G401.6 (cell line): ENCODE results near the gene SLC43A3.
"Not testable (repeated sequence)": the region's sequence is repeated elsewhere in the genome, so short reads cannot be mapped to it uniquely, and the experiment has no call there.

Experiments used
- FAIRE-seq: peaks from 2 replicates; lab custom pipeline; 2012; peaks lifted over from hg19 to GRCh38; lab: Jason Lieb, UNC

SLC43A3 gene

DNA sequence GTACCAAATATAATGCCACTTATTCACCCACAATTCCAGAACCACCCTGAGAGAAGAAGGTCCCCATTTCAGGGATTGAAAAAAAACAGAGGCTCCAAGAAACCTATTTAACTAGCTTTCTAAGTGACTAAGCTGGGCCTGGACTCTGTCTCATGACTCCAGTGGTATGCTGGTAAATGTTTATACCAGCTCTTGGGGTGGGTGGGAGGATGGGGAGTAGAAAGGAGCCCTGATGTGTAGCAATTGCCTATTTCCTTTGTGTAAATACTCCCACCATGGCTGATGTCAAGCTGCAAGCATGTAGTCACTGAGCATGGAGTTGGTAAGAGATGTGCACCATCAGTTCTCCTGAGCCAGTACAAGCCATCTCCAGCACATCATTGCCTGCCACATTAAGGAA is 48.7 kb downstream of the SLC43A3 start:
- FAIRE-seq = no peak

DNA sequence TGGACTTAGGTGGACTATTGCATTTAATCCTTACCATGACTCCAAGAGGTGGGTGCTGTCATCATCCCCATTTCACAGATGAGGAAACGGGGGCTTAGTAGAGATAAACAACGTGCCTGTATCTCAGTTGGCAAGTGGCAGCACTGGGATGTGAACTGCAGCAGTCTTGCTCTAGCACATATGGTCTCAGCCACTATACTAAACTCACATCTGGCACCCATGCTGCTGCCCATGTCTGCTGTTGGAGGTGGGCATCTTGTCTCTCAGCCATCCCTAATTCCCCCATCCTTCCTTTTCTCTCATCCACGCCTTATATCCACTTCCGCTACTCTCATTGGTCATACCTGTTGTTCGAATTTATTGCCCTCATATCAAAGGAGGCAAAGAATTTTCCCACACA is 49.8 kb downstream of the SLC43A3 start:
- FAIRE-seq = no peak

DNA sequence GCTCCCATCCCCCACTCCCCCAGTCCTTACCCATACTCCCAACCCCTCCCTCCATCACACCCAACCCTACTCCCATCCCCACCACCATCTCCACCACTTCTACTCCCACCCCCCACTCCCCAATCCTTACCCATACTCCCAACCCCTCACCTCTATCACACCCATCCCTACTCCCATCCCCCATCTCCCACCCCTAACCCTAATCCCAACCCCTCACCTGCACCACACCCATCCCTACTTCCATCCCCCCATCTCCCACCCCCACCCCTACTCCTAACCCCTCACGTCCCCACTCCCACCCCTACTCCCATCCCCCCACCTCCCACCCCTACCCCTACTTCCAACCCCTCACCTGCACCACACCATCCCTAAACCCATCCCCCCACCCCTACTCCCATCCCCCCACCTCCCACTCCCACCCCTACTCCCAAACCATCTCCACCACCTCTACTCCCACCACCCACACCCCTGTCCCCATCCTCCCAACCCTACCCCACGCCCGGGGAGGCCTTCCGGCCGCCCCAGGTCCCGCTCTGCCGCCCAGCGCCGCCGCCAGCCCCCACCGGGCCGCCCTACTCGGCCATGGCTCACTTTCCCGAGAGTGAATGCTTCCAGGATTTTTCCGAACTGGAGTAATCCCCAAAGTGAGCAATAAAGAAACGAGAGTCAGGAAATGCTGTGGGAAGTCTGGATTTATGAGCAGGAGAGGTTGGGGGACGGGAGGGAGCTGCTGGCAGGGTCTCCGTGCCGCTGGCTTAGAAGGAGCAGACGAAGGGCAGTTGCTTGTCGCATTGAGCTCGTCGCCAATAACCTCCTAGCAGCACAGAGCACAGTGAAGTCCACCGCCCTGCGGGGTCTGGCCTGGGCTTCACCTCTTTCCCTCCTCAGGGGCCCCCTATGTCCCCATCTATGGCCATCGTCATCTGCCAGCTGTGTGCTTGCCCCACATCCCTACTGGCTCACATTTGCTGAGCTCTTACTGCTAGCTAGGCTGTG is 50.5 kb downstream of the SLC43A3 start:
- no peak for FAIRE-seq

DNA sequence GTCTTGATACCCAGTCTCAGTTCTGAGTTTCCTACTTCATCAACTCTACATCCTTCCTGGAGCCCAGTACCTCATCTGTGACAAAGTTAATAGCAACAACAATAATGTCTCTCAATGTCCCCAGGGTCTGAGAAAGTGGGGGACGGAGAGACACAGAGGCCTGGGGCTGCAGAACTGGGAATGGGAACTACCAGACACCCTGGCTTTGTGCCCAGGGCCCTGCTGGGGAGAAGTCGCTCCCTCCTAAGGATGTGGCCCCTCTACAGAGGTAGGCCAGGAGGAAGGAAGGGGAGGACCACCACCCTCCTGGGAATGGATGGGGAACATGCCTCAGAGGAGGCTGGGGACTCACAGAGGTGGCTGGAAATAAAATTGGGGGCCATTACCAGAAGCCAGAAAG is 51.4 kb downstream of the SLC43A3 start:
- FAIRE-seq = no peak

DNA sequence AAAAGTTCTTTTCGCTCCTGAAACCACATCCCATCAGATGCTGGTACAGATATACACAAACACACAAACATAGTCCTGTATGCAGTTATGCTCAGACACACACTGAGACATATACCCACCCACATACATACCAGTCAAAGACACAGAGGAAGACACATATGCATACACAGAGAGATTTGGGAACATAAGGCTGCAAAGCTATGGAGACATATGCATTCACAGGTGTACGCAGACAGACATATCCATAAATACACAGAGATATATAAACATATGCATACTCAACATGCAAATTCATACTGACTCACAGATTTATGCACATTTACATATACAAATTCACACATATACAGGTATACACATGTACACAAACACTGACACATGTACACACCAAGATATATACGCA is 52.0 kb downstream of the SLC43A3 start:
- FAIRE-seq = no peak

DNA sequence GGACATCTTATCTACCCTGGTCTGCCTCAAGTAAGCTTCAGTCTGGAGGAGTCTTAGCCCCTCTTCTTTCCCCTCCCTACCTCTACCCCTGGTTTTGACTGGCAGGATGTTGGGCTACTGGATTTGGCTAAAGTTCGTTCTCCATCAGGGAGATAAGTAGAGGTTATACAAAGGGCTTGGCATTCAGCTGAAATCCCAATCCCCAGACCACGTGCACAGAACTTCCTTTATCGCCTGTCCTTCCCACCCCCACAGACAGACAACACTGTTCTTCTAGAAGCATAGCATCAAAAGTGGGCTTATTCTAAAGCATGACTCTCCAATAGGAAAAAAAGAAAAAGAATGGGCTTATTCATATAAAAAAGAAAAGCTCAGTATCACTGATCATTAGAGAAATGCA is 53.8 kb downstream of the SLC43A3 start:
- FAIRE-seq = no peak

DNA sequence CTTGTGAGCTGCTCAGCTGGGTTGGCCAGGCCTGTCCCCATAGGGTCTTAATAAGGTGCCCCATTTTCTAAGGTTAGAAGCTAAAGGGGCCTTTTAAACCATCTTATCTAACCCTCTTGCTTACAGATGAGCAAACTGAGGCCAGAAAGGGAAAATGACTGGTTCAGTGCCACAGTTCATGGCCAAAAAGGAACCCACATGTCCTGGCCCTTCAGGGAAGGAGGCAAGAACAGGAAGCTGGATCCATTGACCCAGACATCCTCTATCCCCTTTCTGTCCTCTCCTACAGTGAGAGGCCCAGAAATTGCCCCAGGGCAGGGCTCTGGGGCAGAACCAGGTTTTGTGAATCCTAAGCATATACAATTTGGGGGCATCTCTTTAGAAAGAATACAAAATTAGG is 56.0 kb downstream of the SLC43A3 start:
- FAIRE-seq = no peak

DNA sequence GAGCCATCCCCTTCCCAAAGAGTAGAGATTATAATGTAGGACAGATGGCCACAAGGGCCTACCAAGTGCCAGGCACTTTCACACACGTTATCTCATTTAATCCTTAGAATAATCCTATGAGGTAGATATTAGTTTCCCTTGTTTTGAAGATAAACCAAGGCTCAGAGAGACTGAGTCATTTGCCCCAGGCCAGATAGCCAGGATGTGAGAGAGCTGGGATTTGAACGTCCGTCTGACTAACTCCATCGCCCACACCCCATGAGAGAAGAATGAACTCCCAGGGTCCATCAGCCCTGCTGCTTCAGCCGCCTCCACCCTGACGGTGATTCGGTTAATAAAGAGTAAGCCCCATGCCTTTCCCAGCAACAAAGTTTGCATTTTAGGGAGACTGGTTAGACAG is 56.7 kb downstream of the SLC43A3 start:
- FAIRE-seq = no peak

DNA sequence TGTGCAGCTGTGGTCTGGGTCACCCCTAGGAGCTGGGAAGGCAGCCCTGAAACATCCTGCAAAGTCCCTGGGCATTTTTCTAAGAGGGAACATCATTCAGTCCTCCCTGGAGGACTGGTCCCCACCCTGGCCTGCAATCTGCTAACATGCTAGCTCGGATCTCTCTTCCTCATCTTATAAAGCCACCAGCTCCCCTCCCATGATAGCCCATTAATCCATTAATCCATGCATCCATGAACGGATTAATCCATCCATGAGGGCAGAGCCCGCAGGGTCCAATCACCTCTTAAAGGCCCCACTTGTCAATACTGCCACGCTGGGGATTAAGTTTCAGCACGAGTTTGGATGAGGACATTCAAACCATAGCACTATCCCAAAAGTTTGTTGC is 58.1 kb downstream of the SLC43A3 start:
- FAIRE-seq = no peak

DNA sequence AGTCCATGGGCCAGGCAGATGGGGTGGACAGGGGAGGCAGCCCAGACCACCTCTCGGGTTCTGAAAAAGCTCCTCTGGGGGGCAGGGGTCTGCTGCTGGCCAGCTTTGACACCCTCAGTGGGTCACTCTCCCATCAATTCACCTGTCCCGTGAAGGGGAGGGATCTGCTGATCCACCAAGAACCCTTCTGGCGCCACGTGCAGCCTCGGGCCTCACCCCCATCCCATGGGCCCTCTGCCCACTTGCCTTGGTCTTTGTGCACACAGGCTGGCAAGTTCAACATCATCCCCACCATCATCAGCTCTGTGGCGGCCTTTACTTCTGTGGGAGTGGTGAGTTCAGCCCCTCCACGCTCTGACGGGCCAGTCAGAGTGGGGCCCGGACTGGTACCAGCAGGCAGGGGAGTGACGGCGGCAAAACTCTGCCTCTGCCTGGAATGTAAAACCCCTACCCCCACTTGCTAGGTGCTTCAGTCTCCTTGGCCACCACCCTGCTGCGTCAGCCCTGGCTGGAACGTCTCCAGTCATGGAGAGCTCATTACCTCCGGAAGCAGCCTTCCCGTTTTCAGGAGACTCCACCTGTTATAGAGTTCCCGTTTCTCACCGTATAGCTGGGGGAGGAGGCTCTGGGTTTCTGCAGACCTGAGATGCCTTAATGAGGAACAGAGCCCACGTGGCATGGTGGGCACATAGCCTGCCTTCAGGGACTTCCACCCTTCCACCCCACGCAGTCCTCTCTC is 58.6 kb downstream of the SLC43A3 start:
- no peak for FAIRE-seq

DNA sequence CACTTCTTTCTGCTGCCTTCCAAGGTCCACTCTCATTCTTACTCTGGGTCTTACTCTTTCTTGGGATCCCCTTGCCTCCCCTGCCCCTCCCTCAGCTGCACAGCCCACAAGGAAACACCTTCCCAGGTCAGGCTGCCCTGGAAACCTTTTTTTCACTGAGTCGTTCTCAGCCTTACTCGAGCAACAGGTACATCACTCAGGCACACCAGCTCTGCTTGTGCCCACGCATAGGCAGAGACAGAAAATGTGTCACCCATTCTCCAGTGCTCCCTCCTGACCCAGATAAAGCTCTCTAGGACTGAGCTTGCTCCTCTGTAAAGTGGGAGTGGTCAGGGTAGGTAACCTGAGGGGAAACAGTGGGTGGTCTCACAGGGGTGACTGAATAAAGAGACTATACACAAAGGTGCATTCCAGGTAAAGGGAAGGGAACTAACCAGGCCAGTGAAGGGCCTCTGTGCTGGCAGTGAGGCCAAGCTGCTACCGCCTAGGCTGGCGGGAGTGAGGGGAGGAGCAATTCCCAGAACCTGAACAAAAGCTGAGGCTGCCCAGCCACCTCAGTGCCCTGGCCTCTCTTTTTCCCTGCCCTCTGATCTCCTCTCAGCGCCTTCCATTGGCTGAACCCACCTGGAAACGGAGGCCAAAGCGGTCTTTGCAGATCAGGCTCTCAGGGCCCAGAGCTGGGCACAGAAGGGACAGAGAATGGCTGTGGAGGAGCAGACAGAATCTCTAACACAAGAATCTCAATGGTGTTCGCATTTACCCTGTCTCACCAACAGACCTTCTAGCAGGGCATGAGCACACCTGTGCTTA is 61.9 kb downstream of the SLC43A3 start:
- FAIRE-seq = no peak

DNA sequence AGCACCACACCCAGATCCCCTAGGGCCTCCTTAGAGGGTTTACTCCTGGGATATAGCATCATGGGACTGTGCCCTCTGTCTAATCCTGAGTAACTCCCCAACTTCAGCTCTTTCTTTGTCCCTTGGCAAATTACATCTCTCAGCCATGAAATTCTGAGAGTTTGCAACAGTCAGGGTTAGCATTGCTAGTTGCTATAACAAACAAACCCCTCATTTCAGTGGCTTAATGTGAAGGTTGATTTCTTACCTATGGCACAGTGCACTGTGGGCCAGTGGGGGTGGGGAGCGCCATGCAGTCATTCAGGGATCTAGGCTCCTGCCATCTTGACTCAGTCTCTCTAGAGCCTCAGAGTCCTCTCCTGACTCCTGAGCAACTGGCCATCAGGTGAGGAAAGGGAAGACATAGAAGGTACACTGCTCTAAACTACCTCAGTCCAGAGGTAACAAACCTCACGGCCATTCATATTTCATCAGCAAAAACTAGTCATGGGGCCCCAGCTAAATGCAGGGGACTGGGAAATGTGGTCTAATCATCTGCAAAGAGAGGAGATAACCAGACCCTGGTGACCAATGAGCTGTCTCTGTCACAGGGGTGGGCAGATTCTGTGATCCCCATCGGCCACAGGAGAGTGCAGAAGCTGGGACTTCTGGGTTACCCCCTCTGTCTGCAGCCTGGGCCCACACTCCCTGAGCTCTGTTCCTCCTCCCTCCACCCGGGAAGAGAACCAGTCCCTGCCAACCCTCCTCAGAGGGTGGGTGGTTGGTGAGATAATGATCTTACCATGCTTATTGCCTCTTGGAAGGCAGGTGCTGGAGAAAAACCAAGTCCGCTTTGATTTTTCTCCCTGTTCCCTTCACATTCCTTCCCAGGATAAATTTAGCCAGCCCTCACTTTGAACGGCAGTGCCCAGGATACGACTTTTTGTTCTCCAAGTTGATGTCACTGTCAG is 63.5 kb downstream of the SLC43A3 start:
- FAIRE-seq = no peak

DNA sequence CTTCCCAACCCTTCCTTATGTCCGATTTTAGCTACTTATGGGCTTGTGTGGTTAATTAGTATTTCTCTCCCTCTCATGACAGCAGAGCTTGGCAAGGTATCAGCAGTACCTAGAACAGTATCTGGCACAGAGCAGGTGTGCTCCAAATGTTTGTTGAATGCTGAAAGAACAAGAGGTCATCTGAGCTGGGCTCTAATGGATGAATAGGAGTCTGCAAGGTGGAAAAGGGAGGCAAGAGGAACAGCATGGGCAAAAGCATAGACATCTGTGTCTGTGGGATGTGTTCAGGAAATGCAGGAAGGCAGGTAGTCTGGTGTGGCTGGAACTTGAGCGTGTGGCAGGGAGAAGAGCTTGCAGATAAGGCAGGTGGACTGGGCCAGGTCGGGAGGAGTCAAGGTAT is 65.0 kb downstream of the SLC43A3 start:
- no peak for FAIRE-seq

DNA sequence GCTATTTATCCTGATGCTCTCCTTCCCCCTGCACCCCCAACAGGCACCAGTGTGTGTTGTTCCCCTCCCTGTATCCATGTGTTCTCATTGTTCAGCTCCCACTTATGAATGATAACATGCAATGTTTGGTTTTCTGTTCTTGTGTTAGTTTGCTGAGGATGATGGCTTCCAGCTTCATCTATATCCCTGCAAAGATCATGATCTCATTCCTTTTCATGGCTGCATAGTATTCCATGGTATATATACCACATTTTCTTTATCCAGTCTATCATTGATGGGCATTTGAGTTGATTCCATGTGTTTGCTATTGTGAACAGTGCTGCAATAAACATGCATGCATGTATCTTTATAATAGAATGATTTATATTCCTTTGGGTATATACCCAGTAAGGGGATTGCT is 65.5 kb downstream of the SLC43A3 start:
- FAIRE-seq = not testable (repeated sequence)

DNA sequence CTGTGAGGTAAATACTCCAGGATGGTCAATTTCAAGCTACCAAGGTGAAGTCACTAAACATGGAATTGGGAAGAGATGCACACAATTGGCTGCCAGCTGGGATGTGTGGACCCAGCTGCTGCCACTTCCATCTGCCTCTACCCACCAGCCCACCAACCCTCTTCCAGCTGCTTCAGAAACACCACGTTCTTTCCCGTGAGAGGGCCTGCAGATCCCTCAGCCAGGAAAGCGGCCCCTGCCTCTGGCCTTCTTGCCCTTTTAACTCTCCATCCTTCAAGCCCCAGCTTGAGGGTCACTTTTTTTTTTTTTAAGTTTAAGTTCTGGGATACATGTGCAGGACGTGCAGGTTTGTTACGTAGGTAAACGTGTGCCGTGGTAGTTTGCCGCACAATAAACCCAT is 65.9 kb downstream of the SLC43A3 start:
- no peak for FAIRE-seq

DNA sequence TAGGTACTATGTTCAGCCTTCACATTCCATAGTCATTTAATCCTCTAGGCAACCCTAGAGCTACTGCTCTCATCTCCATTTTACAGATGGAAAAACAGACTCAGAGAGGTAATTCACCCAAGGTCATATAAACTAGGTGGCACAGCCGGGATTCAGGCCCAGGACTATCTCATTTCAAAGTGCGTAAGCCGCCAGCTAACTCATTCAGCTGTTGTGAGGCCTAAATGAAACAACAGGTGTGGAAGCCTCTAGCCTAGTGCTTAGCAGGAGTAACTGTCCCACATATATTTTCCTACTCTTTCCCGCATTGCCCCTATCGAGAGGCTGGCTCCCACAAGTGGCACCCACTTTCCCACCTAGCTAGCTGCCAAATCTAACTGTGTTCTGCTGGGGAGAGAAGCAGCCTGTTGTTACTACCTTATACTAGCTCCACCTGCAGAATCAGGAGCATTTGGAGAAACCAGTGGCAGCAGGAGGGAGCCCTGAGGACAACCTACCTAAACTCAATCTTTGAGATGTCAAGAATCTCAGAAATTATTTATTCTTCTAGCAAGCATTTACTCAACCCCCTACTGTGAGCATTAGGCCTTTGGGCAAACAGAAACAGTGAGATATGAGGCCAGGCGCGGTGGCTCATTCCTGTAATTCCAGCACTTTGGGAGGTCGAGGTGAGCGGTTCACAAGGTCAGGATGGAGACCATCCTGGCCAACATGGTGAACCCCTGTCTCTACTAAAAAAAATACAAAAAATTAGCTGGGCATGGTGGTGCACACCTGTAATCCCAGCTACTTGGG is 66.8 kb downstream of the SLC43A3 start:
- FAIRE-seq = no peak

DNA sequence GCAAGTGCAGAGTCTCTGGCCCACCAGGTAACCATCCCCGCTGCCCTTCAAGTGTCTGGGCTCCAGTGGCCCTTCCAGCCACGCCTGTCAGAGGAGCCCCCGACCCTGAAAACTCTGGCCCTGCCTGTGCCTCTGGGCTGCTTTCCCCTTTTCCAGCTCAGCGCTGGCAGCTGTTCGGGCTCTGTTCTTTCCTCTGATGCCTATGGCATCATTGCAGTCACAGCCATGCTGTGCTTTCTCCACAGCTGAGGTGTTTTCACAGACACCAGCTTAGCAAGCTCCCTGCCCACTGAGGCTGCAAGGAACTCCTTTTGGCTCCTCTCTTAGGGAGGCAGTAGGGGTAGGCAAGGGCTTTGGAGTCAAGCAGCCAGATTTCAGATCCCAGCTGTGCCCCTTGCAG is 67.5 kb downstream of the SLC43A3 start:
- FAIRE-seq = no peak

DNA sequence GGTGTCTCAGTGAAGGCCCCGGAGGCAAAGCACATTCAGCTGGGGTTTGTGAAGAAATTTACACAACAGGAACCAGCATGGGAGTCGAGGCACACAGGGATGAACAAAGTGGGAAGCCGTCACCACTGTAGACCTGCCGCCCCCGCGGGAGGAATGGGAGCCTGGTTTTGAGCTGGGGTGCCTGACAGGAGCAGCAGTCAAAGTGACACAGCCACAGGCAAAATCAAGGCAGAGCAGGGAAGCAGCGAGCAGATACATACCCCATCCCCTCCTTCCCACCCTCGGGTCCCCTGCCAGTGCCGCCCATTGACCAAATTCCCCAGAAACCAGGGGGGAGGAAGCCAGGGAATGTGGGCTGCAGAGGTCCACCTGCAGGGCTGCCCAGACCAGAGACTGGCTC is 67.9 kb downstream of the SLC43A3 start:
- FAIRE-seq = no peak

DNA sequence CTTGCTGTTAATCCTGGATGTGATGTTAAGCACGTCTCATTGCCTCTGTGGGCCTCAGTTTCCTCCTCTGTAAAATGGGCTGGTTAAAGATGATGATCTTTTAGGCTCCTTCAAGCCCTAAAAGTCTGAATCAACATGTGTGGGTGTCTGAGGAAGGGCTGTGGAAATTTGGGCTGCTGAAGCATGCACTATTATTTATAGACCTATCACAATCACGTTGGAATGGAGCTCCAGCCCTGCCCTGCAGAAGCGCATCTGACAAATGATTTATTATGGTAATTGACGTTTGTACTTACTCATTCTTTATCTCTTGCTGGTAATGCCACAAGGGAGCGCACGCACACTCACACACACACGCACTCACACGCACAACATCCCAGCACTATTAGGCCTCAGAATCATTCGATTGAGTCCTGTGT is 68.4 kb downstream of the SLC43A3 start:
- FAIRE-seq = no peak

DNA sequence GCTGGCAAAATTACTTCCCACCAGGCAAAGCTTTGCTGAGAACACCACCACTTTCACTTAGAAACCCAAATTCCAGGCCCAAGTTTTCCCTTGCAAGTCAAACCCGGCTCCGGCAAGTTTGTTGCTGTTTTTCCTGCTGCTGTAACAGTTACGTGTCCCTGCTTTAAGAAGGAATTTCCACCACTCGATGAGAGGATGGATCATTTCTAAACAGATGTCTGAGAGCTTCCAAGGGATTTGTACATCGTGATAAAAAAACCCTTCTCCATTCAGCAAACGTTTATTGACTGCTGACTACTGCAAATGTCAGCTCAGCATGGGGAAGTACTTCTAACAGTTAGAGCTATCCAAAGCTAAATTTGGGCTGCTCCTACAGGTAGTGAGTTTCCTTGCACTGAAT is 69.1 kb downstream of the SLC43A3 start:
- FAIRE-seq = no peak

DNA sequence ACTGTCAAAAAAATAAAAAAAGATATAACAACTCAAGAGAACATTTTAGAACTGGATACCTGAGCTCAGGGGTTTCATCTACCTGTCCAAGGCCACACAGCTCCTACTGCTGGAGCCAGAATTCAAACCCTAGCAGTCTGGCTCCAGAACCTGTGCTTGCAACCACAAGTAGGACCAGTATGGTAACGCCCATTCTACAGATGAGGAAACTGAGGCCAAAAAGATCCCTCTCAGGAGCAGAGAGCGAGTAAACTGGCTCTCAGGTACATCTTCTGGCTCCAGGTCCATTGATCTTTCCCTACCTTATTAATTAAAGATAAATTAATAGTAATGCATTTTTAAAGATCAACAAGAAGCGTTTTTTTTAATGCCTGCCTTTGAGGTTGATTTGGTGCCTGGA is 69.6 kb downstream of the SLC43A3 start:
- FAIRE-seq = no peak
